Neural progenitor cell (in vitro differentiated cells): ENCODE measurements around the gene LAMB1. TPM values are rescaled to one million over a fixed set of nuclear protein-coding genes. Genes with fewer than 3 reads are reported as not detected.

ENCODE experiments used
- DNase-seq: peaks from one replicate; pipeline ENCODE4 v3.0.0-alpha.2; 2016; ENCODE audit warnings: low spot score
- H2AFZ ChIP-seq: fragments of 200-600 bp; sonication (generic); replicated peaks from 2 replicates; pipeline ENCODE4 v1.6.1; 2016; ENCODE audit warnings: antibody characterized with exemption
- H3F3A ChIP-seq: fragments of 200-600 bp; sonication (generic); 2 replicates; pipeline ENCODE4 v1.6.1; 2016; ENCODE audit warnings: antibody characterized with exemption, low read depth
- H3K27ac ChIP-seq: fragments of 200-600 bp; sonication (generic); 2 replicates; pipeline ENCODE4 v1.5.1; 2016; ENCODE audit warnings: mild to moderate bottlenecking
- H3K27me3 ChIP-seq: fragments of 200-600 bp; sonication (generic); 2 replicates; pipeline ENCODE4 v1.6.1; 2016; ENCODE audit warnings: mild to moderate bottlenecking, moderate library complexity
- H3K36me3 ChIP-seq: fragments of 200-600 bp; sonication (generic); 2 replicates; pipeline ENCODE4 v1.5.1; 2016
- H3K4me1 ChIP-seq: fragments of 200-600 bp; sonication (generic); 2 replicates; pipeline ENCODE4 v1.6.1; 2016; ENCODE audit warnings: mixed run types
- H3K4me2 ChIP-seq: fragments of 200-600 bp; sonication (generic); 2 replicates; pipeline ENCODE4 v1.6.1; 2016
- H3K4me3 ChIP-seq: fragments of 200-600 bp; sonication (generic); 2 replicates; pipeline ENCODE4 v1.5.1; 2016
- H3K79me2 ChIP-seq: fragments of 200-600 bp; sonication (generic); 2 replicates; pipeline ENCODE4 v1.6.1; 2016; ENCODE audit warnings: low read depth
- H3K9ac ChIP-seq: fragments of 200-600 bp; sonication (generic); 2 replicates; pipeline ENCODE4 v1.6.1; 2016
- H3K9me3 ChIP-seq: fragments of 200-600 bp; sonication (generic); 2 replicates; pipeline ENCODE4 v1.5.1; 2016; ENCODE audit warnings: low read depth
- H4K20me1 ChIP-seq: fragments of 200-600 bp; sonication (generic); 2 replicates; pipeline ENCODE4 v1.6.1; 2016; ENCODE audit warnings: low read depth
- H3K27ac Mint-ChIP-seq: 3 replicates; pipeline ENCODE4 v1.8.0; 2021; ENCODE audit warnings: mixed read lengths
- H3K27me3 Mint-ChIP-seq: 2 replicates; pipeline ENCODE4 v1.8.0; 2022; ENCODE audit warnings: low read depth, mild to moderate bottlenecking, inconsistent platforms, moderate library complexity, mixed read lengths; ENCODE audit not compliant: insufficient read depth
- H3K36me3 Mint-ChIP-seq: 3 replicates; pipeline ENCODE4 v1.8.0; 2021; ENCODE audit warnings: mixed read lengths
- H3K4me1 Mint-ChIP-seq: 3 replicates; pipeline ENCODE4 v1.8.0; 2021; ENCODE audit warnings: mixed read lengths
- H3K4me3 Mint-ChIP-seq: 3 replicates; pipeline ENCODE4 v1.8.0; 2021; ENCODE audit warnings: mild to moderate bottlenecking, moderate library complexity, mixed read lengths
- H3K9me3 Mint-ChIP-seq: 3 replicates; pipeline ENCODE4 v1.8.0; 2020; ENCODE audit warnings: mixed read lengths
- EZH2 ChIP-seq: fragments of 200-600 bp; sonication (generic); IDR thresholded peaks from 2 replicates; pipeline ENCODE4 v1.6.1; 2017; ENCODE audit warnings: antibody characterized with exemption, mild to moderate bottlenecking, moderate library complexity
- EZH2phosphoT487 ChIP-seq: fragments of 200-600 bp; sonication (generic); IDR thresholded peaks from 2 replicates; pipeline ENCODE4 v1.6.1; 2017; ENCODE audit warnings: antibody characterized with exemption
- total RNA-seq: library from RNA; depleted of rRNA; stranded (reverse); fragments of >200 nt; gene quantifications from 2 replicates; pipeline ENCODE4 v1.2.3, GENCODE V29; 2015; ENCODE audit warnings: low replicate concordance
- TF ChIP-seq, protein P1 (sequence below): fragments of 200-600 bp; sonication (generic); IDR thresholded peaks from 2 replicates; pipeline ENCODE4 v1.5.1; 2017; ENCODE audit warnings: antibody characterized with exemption, mild to moderate bottlenecking

Gene LAMB1
- total RNA-seq, 1 donor from 2014 or later = 87.7 TPM

DNA sequence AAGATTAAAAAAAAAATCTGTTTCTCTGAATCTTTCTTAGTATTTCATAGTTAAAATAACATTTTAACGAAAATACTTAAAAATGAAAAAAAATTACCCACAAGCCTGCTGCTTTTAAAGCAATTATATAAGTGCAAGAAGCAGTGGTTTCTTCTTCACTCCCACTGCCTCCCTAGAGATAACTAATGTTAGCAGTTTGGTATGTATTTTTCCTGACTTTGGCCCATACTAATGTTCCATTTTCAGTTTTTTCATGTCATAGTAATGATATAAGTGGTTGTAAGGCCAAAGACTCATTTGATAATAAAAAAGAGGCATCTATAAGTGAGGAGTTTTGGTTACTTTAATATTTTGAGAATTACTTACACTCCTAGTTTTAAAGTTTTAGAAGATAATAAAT lies 24.3 kb upstream of the LAMB1 start:
- H4K20me1 ChIP-seq = no peaks in the 10 kb centered on the region
- Mint-ChIP-seq H3K27ac (no peak overlapping the region), H3K9me3 (no peaks in the 10 kb centered on the region), H3K4me3 (no peak overlapping the region), H3K27me3 (peaks cover 2% of the 10 kb centered on the region), H3K4me1 (peaks cover 3% of the 10 kb centered on the region), H3K36me3 (no peaks in the 10 kb centered on the region)
- H3K27ac ChIP-seq = no peak overlapping the region
- no peaks in the 10 kb centered on the region for H3F3A ChIP-seq
- no peak for TF ChIP-seq EZH2
- TF ChIP-seq, protein P1, sequence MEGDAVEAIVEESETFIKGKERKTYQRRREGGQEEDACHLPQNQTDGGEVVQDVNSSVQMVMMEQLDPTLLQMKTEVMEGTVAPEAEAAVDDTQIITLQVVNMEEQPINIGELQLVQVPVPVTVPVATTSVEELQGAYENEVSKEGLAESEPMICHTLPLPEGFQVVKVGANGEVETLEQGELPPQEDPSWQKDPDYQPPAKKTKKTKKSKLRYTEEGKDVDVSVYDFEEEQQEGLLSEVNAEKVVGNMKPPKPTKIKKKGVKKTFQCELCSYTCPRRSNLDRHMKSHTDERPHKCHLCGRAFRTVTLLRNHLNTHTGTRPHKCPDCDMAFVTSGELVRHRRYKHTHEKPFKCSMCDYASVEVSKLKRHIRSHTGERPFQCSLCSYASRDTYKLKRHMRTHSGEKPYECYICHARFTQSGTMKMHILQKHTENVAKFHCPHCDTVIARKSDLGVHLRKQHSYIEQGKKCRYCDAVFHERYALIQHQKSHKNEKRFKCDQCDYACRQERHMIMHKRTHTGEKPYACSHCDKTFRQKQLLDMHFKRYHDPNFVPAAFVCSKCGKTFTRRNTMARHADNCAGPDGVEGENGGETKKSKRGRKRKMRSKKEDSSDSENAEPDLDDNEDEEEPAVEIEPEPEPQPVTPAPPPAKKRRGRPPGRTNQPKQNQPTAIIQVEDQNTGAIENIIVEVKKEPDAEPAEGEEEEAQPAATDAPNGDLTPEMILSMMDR = no peak
- no peak for TF ChIP-seq EZH2phosphoT487
- H3K4me2 ChIP-seq = no peak overlapping the region
- no peaks in the 10 kb centered on the region for H3K9me3 ChIP-seq
- no peaks in the 10 kb centered on the region for H3K36me3 ChIP-seq
- no peak overlapping the region for H3K4me3 ChIP-seq
- H3K9ac ChIP-seq = no peak overlapping the region
- H3K27me3 ChIP-seq = no peaks in the 10 kb centered on the region
- H2AFZ ChIP-seq = no peak overlapping the region
- no peaks in the 10 kb centered on the region for H3K79me2 ChIP-seq
- no peaks in the 10 kb centered on the region for H3K4me1 ChIP-seq
- DNase-seq = no peak

DNA sequence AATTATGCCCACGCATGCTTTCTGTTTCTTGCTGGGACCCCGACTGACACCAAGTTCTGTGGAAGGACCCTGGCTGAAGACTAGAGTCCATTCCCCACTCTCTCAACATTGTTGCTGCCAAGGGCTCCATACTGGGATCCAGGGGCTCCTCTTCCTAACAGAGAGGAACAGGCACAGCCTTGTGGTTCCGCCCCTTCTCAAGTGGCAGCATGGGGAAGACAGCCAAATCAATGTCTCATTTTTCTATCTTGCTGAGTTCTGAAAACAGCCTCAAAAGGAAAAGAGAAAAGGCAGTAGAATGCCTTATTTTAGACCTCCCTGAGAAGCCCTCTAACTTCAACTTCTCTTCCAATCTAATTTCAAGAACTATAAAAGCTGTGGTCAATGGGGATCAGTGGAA lies 23.7 kb upstream of the LAMB1 start:
- H3K27ac ChIP-seq = no peak overlapping the region
- H3F3A ChIP-seq = no peaks in the 10 kb centered on the region
- no peak overlapping the region for H3K4me2 ChIP-seq
- H3K9me3 ChIP-seq = no peaks in the 10 kb centered on the region
- TF ChIP-seq, protein P1 = no peak
- Mint-ChIP-seq H3K27ac (no peak overlapping the region), H3K27me3 (peaks cover 2% of the 10 kb centered on the region), H3K36me3 (no peaks in the 10 kb centered on the region), H3K4me1 (peaks cover 3% of the 10 kb centered on the region), H3K4me3 (no peak overlapping the region), H3K9me3 (no peaks in the 10 kb centered on the region)
- H3K9ac ChIP-seq = no peak overlapping the region
- no peaks in the 10 kb centered on the region for H4K20me1 ChIP-seq
- H2AFZ ChIP-seq = no peak overlapping the region
- no peaks in the 10 kb centered on the region for H3K27me3 ChIP-seq
- H3K36me3 ChIP-seq = no peaks in the 10 kb centered on the region
- H3K4me3 ChIP-seq = no peak overlapping the region
- H3K4me1 ChIP-seq = no peaks in the 10 kb centered on the region
- H3K79me2 ChIP-seq = no peaks in the 10 kb centered on the region
- no peak for DNase-seq

DNA sequence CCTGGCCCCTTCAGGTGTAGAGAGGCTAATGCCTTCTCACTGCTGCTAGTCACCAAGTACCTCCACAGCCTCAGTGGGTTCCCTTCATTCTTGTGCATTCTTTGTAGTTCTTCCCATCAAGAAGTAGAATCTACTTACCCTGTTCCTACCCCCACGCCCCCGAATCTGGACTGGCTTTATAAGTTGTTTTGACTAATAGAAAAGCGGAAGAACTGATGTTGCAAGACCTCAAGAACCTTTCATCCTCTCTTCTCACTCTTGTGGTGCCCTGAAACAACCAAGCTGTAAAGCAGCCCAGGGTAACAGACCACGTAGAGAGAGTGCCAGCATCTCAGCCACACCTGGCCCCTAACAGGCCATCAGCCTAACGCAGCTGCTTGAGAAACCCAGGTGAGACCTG lies 23.2 kb upstream of the LAMB1 start:
- Mint-ChIP-seq H3K9me3 (no peaks in the 10 kb centered on the region), H3K4me1 (peaks cover 3% of the 10 kb centered on the region), H3K36me3 (no peaks in the 10 kb centered on the region), H3K27me3 (peaks cover 2% of the 10 kb centered on the region), H3K4me3 (no peak overlapping the region), H3K27ac (no peak overlapping the region)
- no peaks in the 10 kb centered on the region for H3F3A ChIP-seq
- H3K4me1 ChIP-seq = no peaks in the 10 kb centered on the region
- H3K36me3 ChIP-seq = no peaks in the 10 kb centered on the region
- H4K20me1 ChIP-seq = no peaks in the 10 kb centered on the region
- H3K4me2 ChIP-seq = no peak overlapping the region
- H3K4me3 ChIP-seq = no peak overlapping the region
- no peaks in the 10 kb centered on the region for H3K27me3 ChIP-seq
- H3K9ac ChIP-seq = no peak overlapping the region
- no peak overlapping the region for H3K27ac ChIP-seq
- H2AFZ ChIP-seq = no peak overlapping the region
- no peaks in the 10 kb centered on the region for H3K9me3 ChIP-seq
- no peak for DNase-seq
- no peaks in the 10 kb centered on the region for H3K79me2 ChIP-seq
- TF ChIP-seq EZH2phosphoT487 = no peak
- TF ChIP-seq, protein P1 = no peak
- TF ChIP-seq EZH2 = no peak

DNA sequence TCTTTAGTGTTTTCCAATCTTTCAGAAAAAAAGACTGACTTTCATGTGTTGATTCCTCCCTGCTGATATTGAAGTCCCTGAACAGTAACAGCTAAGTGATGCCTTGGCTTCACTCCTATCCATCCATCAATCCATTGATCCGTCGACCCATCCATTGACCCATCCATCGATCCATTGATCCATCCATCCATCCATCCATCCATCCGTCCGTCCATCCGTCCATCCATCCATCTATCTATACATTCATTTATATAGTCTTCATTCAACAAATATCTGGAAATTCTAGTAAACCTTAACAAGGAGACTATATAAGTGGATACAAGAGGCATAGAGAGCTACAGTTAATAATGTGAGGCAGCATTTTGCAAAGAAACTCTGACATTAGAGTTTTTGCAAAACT lies 21.6 kb upstream of the LAMB1 start:
- Histone ChIP-seq H3K4me2 (no peak overlapping the region), H4K20me1 (no peaks in the 10 kb centered on the region), H3F3A (no peaks in the 10 kb centered on the region), H3K4me1 (no peaks in the 10 kb centered on the region), H3K27me3 (no peaks in the 10 kb centered on the region), H2AFZ (no peak overlapping the region), H3K9ac (no peak overlapping the region), H3K9me3 (no peaks in the 10 kb centered on the region), H3K79me2 (no peaks in the 10 kb centered on the region), H3K27ac (no peak overlapping the region), H3K4me3 (no peak overlapping the region), H3K36me3 (no peaks in the 10 kb centered on the region)
- H3K4me3 Mint-ChIP-seq = no peak overlapping the region
- peaks cover 3% of the 10 kb centered on the region for H3K4me1 Mint-ChIP-seq
- no peak overlapping the region for H3K27ac Mint-ChIP-seq
- H3K36me3 Mint-ChIP-seq = no peaks in the 10 kb centered on the region
- no peaks in the 10 kb centered on the region for H3K9me3 Mint-ChIP-seq
- DNase-seq = no peak
- peaks cover 2% of the 10 kb centered on the region for H3K27me3 Mint-ChIP-seq
- TF ChIP-seq, protein P1 = no peak
- no peak for TF ChIP-seq EZH2phosphoT487
- TF ChIP-seq EZH2 = no peak
